22Rv1 (cell line): ENCODE results near the gene MAP4K4.

ENCODE experiments used
- H3K27ac ChIP-seq: fragments of 450-650 bp; 2 replicates; pipeline ENCODE4 v1.5.1; 2017
- ZFX ChIP-seq: fragments of 450-650 bp; IDR thresholded peaks from 2 replicates; pipeline ENCODE4 v1.6.1; 2017; ENCODE audit warnings: antibody characterized with exemption, borderline replicate concordance
- TF ChIP-seq, protein P1 (sequence below): fragments of 450-650 bp; IDR thresholded peaks from 2 replicates; pipeline ENCODE4 v1.5.1; 2017; ENCODE audit warnings: mild to moderate bottlenecking

MAP4K4 gene

GRCh38 chr2:101858246-101858645 lies 160.7 kb downstream of the MAP4K4 start:
- no peak for TF ChIP-seq ZFX
- TF ChIP-seq, protein P1, sequence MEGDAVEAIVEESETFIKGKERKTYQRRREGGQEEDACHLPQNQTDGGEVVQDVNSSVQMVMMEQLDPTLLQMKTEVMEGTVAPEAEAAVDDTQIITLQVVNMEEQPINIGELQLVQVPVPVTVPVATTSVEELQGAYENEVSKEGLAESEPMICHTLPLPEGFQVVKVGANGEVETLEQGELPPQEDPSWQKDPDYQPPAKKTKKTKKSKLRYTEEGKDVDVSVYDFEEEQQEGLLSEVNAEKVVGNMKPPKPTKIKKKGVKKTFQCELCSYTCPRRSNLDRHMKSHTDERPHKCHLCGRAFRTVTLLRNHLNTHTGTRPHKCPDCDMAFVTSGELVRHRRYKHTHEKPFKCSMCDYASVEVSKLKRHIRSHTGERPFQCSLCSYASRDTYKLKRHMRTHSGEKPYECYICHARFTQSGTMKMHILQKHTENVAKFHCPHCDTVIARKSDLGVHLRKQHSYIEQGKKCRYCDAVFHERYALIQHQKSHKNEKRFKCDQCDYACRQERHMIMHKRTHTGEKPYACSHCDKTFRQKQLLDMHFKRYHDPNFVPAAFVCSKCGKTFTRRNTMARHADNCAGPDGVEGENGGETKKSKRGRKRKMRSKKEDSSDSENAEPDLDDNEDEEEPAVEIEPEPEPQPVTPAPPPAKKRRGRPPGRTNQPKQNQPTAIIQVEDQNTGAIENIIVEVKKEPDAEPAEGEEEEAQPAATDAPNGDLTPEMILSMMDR = no peak
- no peak overlapping the region for H3K27ac ChIP-seq

DNA sequence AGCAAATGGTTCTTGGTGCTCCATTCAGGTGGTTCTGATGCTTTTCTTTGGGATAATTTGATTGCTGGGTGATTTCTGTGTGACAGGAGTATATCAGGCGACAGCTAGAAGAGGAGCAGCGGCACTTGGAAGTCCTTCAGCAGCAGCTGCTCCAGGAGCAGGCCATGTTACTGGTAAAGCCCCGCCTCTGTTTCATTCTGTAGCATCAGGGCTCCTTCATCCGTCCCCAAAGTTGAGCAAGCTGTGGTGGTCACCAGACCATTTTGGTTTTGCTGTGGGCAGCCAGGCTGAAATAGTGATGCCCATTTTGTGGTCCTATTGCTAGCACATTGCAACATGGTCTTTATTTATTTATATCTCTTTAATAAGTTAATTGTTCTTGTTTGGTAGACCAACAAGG lies 161.4 kb downstream of the MAP4K4 start:
- H3K27ac ChIP-seq = no peak overlapping the region
- TF ChIP-seq, protein P1 = no peak
- no peak for TF ChIP-seq ZFX

DNA sequence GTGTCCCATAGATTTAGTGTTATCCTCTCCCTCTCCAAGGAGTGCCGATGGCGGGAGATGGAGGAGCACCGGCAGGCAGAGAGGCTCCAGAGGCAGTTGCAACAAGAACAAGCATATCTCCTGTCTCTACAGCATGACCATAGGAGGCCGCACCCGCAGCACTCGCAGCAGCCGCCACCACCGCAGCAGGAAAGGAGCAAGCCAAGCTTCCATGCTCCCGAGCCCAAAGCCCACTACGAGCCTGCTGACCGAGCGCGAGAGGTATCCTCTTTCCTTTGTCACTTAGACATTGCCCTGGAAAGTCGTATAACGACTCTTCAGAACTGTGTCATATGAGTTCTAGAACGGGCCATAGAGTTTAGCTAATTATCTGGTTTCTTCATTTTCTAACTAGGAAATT lies 162.1 kb downstream of the MAP4K4 start:
- H3K27ac ChIP-seq = no peak overlapping the region
- TF ChIP-seq, protein P1 = no peak
- no peak for TF ChIP-seq ZFX

DNA sequence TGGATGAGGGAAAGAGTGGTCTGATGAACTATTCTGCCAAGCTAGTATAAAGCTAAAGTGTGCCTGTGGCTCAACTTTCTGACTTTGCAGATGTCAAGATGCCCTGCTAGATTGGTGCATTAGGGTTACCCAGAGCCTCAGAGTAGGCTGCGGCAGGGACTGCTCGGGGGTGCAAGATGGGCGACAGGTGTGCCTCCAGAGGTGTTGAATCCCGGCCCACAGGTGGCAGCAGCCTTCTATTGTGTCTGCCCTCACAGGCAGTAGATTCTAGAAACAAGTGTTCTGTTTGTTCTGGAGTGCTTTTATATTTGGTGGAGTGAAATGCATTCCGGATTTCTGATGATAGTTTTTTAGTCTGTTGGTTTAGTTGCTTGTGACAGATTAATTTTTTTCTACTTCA lies 162.7 kb downstream of the MAP4K4 start:
- no peak overlapping the region for H3K27ac ChIP-seq
- TF ChIP-seq, protein P1 = 0 out of 2 replicates have a peak, but pooled peaks have one; percentile 17
- no peak for TF ChIP-seq ZFX

- no peak overlapping the region for H3K27ac ChIP-seq
- TF ChIP-seq ZFX = no peak
- TF ChIP-seq, protein P1 = no peak
Measured at GRCh38 chr2:101860782-101861181, 163.3 kb downstream of the MAP4K4 start.

DNA sequence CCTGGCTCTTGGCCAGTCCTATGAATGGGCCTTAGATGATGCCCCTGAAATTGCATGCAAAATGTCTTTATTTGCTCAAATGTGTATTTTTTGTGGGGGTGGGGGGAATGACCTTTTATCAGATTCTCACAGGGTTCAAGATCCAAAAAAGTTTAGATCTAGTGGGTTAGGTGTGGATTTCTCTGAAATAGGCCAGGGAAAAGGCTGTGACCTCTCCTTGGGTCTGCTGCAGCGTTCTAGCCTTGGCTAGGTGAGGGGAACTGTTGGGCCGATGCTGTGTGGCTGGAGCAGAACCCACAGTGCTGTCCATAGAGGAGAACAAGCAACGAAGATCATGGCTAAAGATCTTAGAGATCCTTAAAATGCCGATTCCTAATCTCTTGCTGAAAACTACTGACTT lies 163.9 kb downstream of the MAP4K4 start:
- TF ChIP-seq, protein P1 = no peak
- no peak for TF ChIP-seq ZFX
- no peak overlapping the region for H3K27ac ChIP-seq

GRCh38 chr2:101863534-101863933 lies 166.0 kb downstream of the MAP4K4 start:
- H3K27ac ChIP-seq = no peak overlapping the region
- TF ChIP-seq, protein P1 = no peak
- no peak for TF ChIP-seq ZFX
